Activated CD8-positive, alpha-beta memory T cell treated with anti-CD3 and anti-CD28 coated beads, Interleukin-2, amount 50 U/mL, for 1 hour (primary cell): ENCODE results near the gene FUZ.

Experiments used
- DNase-seq: peaks from one replicate; pipeline ENCODE4 v3.0.0-alpha.2; 2020; ENCODE audit errors: extremely low read depth

Gene FUZ

GRCh38 chr19:49812997-49813861 is at the start of gene FUZ:
TSS of gene FUZ (minus strand) at chr19:49813292. CDS start at chr19:49813106, 186 bp downstream.
- peak; percentile 85 for DNase-seq

- no peak for DNase-seq
Measured at GRCh38 chr19:49862391-49863253, 49.5 kb upstream of the FUZ start.

- no peak for DNase-seq
Measured at GRCh38 chr19:49861541-49862378, 48.7 kb upstream of the FUZ start.

GRCh38 chr19:49861107-49861506 is 48.0 kb upstream of the FUZ start:
- no peak for DNase-seq

GRCh38 chr19:49860336-49861102 is 47.4 kb upstream of the FUZ start:
- DNase-seq, result no peak

- DNase-seq, result no peak
Measured at GRCh38 chr19:49859682-49860335, 46.7 kb upstream of the FUZ start.

- DNase-seq, result no peak
Measured at GRCh38 chr19:49858088-49858985, 45.2 kb upstream of the FUZ start.

- no peak for DNase-seq
Measured at GRCh38 chr19:49857838-49858087, 44.7 kb upstream of the FUZ start.

GRCh38 chr19:49857061-49857837 is 44.2 kb upstream of the FUZ start:
- no peak for DNase-seq

GRCh38 chr19:49856574-49857021 is 43.5 kb upstream of the FUZ start:
- DNase-seq, result no peak

GRCh38 chr19:49855676-49856573 is 42.8 kb upstream of the FUZ start:
- no peak for DNase-seq

- DNase-seq, result no peak
Measured at GRCh38 chr19:49855277-49855675, 42.2 kb upstream of the FUZ start.

- DNase-seq, result no peak
Measured at GRCh38 chr19:49854378-49855263, 41.5 kb upstream of the FUZ start.

- DNase-seq, result no peak
Measured at GRCh38 chr19:49853852-49854377, 40.8 kb upstream of the FUZ start.

- DNase-seq, result no peak
Measured at GRCh38 chr19:49852631-49853126, 39.6 kb upstream of the FUZ start.
